Panc1 (cell line): Measurements from ENCODE around the gene PTRH1. TPM values are rescaled to one million over a fixed set of nuclear protein-coding genes. Genes with fewer than 3 reads are reported as not detected.

Source experiments
- ATAC-seq: fragments of 200-7000 bp; cut with Tn5 transposase; 2 replicates; pipeline ENCODE4 v1.9.1; 2020; ENCODE audit warnings: mild to moderate bottlenecking, moderate library complexity
- BruUV-seq: library from RNA; stranded (reverse); fragments of 400-500 nt; replicated peaks from 2 replicates; lab custom pipeline; 2021; lab: Mats Ljungman, UMichigan
- CTCF ChIA-PET: fragments of 300-600 bp; sonication (Branson Sonifier 250); formaldehyde crosslinking; loops from one replicate; lab custom pipeline; 2022; ENCODE audit warnings: antibody characterized with exemption; lab: Charles Lee
- POLR2A ChIA-PET: fragments of 300-600 bp; sonication (Branson Sonifier 250); formaldehyde crosslinking; loops from one replicate; lab custom pipeline; 2022; ENCODE audit warnings: antibody characterized with exemption; lab: Charles Lee
- DNase-seq: peaks from one replicate; pipeline ENCODE4 v3.0.0-alpha.2; 2010; ENCODE audit warnings: low read depth, low spot score
- H3K27ac ChIP-seq: 2 replicates; pipeline ENCODE4 v1.5.1; 2011; ENCODE audit warnings: mild to moderate bottlenecking, low read length, inconsistent platforms
- H3K27me3 ChIP-seq: fragments of 200-500 bp; sonication (Bioruptor generic); 2 replicates; pipeline ENCODE4 v1.6.0; 2014; ENCODE audit warnings: low read length, inconsistent platforms; ENCODE audit not compliant: control insufficient read depth, insufficient read depth
- H3K36me3 ChIP-seq: fragments of 200-500 bp; sonication (Bioruptor generic); 2 replicates; pipeline ENCODE4 v1.5.1; 2014; ENCODE audit warnings: inconsistent platforms, mild to moderate bottlenecking, low read length, moderate library complexity; ENCODE audit not compliant: control insufficient read depth, insufficient read depth
- H3K4me1 ChIP-seq: 2 replicates; pipeline ENCODE4 v1.5.1; 2011; ENCODE audit warnings: inconsistent platforms, mild to moderate bottlenecking, low read length, moderate library complexity; ENCODE audit not compliant: control insufficient read depth, insufficient read depth
- H3K4me3 ChIP-seq, 2 experiments: 2 replicates each; pipeline ENCODE4 v1.5.1; 2011 to 2012; ENCODE audit warnings: low read depth in 2 of 2, low read length in 2 of 2, mild to moderate bottlenecking in 2 of 2, inconsistent platforms in 1 of 2, moderate library complexity in 1 of 2
- H3K9me3 ChIP-seq: fragments of 200-500 bp; sonication (Bioruptor generic); 2 replicates; pipeline ENCODE4 v1.5.1; 2014; ENCODE audit warnings: low read depth, mild to moderate bottlenecking, inconsistent platforms, low read length, moderate library complexity; ENCODE audit not compliant: control insufficient read depth, insufficient read depth
- CTCF ChIP-seq: fragments of 450-650 bp; IDR thresholded peaks from 2 replicates; pipeline ENCODE4 v1.5.1; 2017; ENCODE audit warnings: mild to moderate bottlenecking
- POLR2AphosphoS5 ChIP-seq: IDR thresholded peaks from 2 replicates; pipeline ENCODE4 v1.6.1; 2012; ENCODE audit warnings: mild to moderate bottlenecking, low read depth, low read length, moderate library complexity
- REST ChIP-seq, 2 experiments: IDR thresholded peaks; 2 replicates each; pipeline ENCODE4 v1.6.1; 2011 to 2012; ENCODE audit warnings: low read depth in 2 of 2, control low read depth in 1 of 2, low read length in 1 of 2, mild to moderate bottlenecking in 1 of 2, moderate library complexity in 1 of 2; ENCODE audit not compliant: insufficient read depth in 1 of 2
- SIN3A ChIP-seq: IDR thresholded peaks from 2 replicates; pipeline ENCODE4 v1.6.1; 2012; ENCODE audit warnings: low read depth, mild to moderate bottlenecking, low read length, moderate library complexity, borderline replicate concordance; ENCODE audit not compliant: insufficient read depth
- TCF7L2 ChIP-seq: IDR thresholded peaks from 2 replicates; pipeline ENCODE4 v1.6.1; 2011; ENCODE audit warnings: mild to moderate bottlenecking, low read depth, low read length, inconsistent platforms
- in situ Hi-C: cut with HindIII; loops from 2 replicates; pipeline ENCODE4 v1.10.0; 2016; ENCODE audit warnings: low sequenced_read_pairs, low pct_unique_long_range_greater_than_20kb
- intact Hi-C: fragments of 100-400 bp; cut with micrococcal nuclease; formaldehyde crosslinking; loops from one replicate; pipeline ENCODE4 v1.10.0; 2022; ENCODE audit not compliant: unreplicated experiment
- total RNA-seq: library from RNA; stranded (reverse); gene quantifications from one replicate; pipeline ENCODE4 v1.2.1, GENCODE V29; 2021; ENCODE audit not compliant: unreplicated experiment

Gene PTRH1
- total RNA-seq, 1 experiment from 2014 or later, result 13.8 TPM

- intact Hi-C loops (no loop called here), in situ Hi-C loops (no loop called here)
- DNase-seq (no peak), ATAC-seq (no peak)
- Histone ChIP-seq H3K4me3 (no peak overlapping the region), H3K9me3 (no peaks in the 10 kb centered on the region), H3K27ac (no peak overlapping the region), H3K4me1 (no peaks in the 10 kb centered on the region), H3K27me3 (no peaks in the 10 kb centered on the region), H3K36me3 (no peaks in the 10 kb centered on the region)
- CTCF ChIA-PET, result no interaction called here
- POLR2A ChIA-PET, result interaction anchor here (0.6 kb wide), 1 partner anchor 108 kb away, joined by 14 read pairs; no protein-coding TSS in a partner anchor
- BruUV-seq, result no TSS peak
- TF ChIP-seq SIN3A (no peak), CTCF (no peak), REST (IDR thresholded peaks at IDR 0.05; ENCODE audit: insufficient read depth in 1 of 2, low read depth in 2 of 2, low read length in 1 of 2) (no peak), POLR2AphosphoS5 (no peak), TCF7L2 (no peak)
Observed at GRCh38 chr9:127762111-127762676, 46.7 kb upstream of the PTRH1 start.

GRCh38 chr9:127761491-127761956 is 46.1 kb upstream of the PTRH1 start:
- DNase-seq (no peak), ATAC-seq (0 out of 2 replicates have a peak, but pooled peaks have one; percentile 47)
- no peak overlapping the region for H3K27ac ChIP-seq
- CTCF ChIA-PET, result no interaction called here
- no peaks in the 10 kb centered on the region for H3K4me1 ChIP-seq
- no peak overlapping the region for H3K4me3 ChIP-seq
- no peaks in the 10 kb centered on the region for H3K9me3 ChIP-seq
- no peaks in the 10 kb centered on the region for H3K36me3 ChIP-seq
- intact Hi-C loops, result no loop called here
- H3K27me3 ChIP-seq, result no peaks in the 10 kb centered on the region
- POLR2A ChIA-PET, result no interaction called here
- no peak for TF ChIP-seq REST (IDR thresholded peaks at IDR 0.05; ENCODE audit: insufficient read depth in 1 of 2, low read depth in 2 of 2, low read length in 1 of 2)
- no peak for TF ChIP-seq CTCF
- BruUV-seq, result no TSS peak
- in situ Hi-C loops, result no loop called here
